ENCODE results near the gene SEMA3B. TPM values are rescaled to one million over a fixed set of nuclear protein-coding genes. Genes with fewer than 3 reads are reported as not detected.
A peak's percentile ranks its signal among the peaks of the same experiment; 100 is the strongest.

The SEMA3B gene
- total RNA-seq, 1 experiment from 2014 or later: 7.3 TPM

- TF ChIP-seq, protein P1, sequence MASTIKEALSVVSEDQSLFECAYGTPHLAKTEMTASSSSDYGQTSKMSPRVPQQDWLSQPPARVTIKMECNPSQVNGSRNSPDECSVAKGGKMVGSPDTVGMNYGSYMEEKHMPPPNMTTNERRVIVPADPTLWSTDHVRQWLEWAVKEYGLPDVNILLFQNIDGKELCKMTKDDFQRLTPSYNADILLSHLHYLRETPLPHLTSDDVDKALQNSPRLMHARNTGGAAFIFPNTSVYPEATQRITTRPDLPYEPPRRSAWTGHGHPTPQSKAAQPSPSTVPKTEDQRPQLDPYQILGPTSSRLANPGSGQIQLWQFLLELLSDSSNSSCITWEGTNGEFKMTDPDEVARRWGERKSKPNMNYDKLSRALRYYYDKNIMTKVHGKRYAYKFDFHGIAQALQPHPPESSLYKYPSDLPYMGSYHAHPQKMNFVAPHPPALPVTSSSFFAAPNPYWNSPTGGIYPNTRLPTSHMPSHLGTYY (CRISPR knock-in tag; IDR thresholded peaks at IDR 0.05): no peak
- TF ChIP-seq FOXK1 (CRISPR knock-in tag; IDR thresholded peaks at IDR 0.05): peak; percentile 89
- TF ChIP-seq ETV6 (CRISPR knock-in tag; IDR thresholded peaks at IDR 0.05): peak; percentile 79; the same call in 1 of the 2 replicates
- TF ChIP-seq EMX1 (CRISPR knock-in tag; IDR thresholded peaks at IDR 0.05): no peak
- TF ChIP-seq ZNF317 (CRISPR knock-in tag; IDR thresholded peaks at IDR 0.05; ENCODE audit: borderline replicate concordance, low read depth): no peak
- TF ChIP-seq ZNF232 (CRISPR knock-in tag; IDR thresholded peaks at IDR 0.05): peak; percentile 18; the same call in 1 of the 2 replicates
- no peak for TF ChIP-seq TP53 (CRISPR knock-in tag; IDR thresholded peaks at IDR 0.05)
- TF ChIP-seq CBFB (CRISPR knock-in tag; IDR thresholded peaks at IDR 0.05; ENCODE audit: low read depth): 0 out of 2 replicates have a peak, but pooled peaks have one; percentile 87
- TF ChIP-seq GABPB1 (CRISPR knock-in tag; IDR thresholded peaks at IDR 0.05): peak; percentile 66
- no peak for TF ChIP-seq ZBTB21 (CRISPR knock-in tag; IDR thresholded peaks at IDR 0.05; ENCODE audit: borderline replicate concordance)
- no peak for TF ChIP-seq ZNF138 (CRISPR knock-in tag; conservative IDR thresholded peaks at IDR 0.05)
- 0 out of 2 replicates have a peak, but pooled peaks have one; percentile 23 for TF ChIP-seq ZBTB43 (CRISPR knock-in tag; IDR thresholded peaks at IDR 0.05)
- TF ChIP-seq ZNF396 (CRISPR knock-in tag; IDR thresholded peaks at IDR 0.05; ENCODE audit: borderline replicate concordance): no peak
- TF ChIP-seq ATF1 (CRISPR knock-in tag; IDR thresholded peaks at IDR 0.05): no peak
- no peak for TF ChIP-seq NR3C1 (CRISPR knock-in tag; conservative IDR thresholded peaks at IDR 0.05; ENCODE audit: low read depth)
- TF ChIP-seq, protein P2, sequence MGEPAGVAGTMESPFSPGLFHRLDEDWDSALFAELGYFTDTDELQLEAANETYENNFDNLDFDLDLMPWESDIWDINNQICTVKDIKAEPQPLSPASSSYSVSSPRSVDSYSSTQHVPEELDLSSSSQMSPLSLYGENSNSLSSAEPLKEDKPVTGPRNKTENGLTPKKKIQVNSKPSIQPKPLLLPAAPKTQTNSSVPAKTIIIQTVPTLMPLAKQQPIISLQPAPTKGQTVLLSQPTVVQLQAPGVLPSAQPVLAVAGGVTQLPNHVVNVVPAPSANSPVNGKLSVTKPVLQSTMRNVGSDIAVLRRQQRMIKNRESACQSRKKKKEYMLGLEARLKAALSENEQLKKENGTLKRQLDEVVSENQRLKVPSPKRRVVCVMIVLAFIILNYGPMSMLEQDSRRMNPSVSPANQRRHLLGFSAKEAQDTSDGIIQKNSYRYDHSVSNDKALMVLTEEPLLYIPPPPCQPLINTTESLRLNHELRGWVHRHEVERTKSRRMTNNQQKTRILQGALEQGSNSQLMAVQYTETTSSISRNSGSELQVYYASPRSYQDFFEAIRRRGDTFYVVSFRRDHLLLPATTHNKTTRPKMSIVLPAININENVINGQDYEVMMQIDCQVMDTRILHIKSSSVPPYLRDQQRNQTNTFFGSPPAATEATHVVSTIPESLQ (CRISPR knock-in tag; IDR thresholded peaks at IDR 0.05): no peak
- no peak for TF ChIP-seq MYBL2 (CRISPR knock-in tag; IDR thresholded peaks at IDR 0.05)
- TF ChIP-seq FOXP4 (CRISPR knock-in tag; IDR thresholded peaks at IDR 0.05): no peak; the same call in 1 of the 2 replicates
- TF ChIP-seq AFF4 (CRISPR knock-in tag; IDR thresholded peaks at IDR 0.05; ENCODE audit: borderline replicate concordance): no peak
- TF ChIP-seq, protein P3, sequence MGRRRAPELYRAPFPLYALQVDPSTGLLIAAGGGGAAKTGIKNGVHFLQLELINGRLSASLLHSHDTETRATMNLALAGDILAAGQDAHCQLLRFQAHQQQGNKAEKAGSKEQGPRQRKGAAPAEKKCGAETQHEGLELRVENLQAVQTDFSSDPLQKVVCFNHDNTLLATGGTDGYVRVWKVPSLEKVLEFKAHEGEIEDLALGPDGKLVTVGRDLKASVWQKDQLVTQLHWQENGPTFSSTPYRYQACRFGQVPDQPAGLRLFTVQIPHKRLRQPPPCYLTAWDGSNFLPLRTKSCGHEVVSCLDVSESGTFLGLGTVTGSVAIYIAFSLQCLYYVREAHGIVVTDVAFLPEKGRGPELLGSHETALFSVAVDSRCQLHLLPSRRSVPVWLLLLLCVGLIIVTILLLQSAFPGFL (CRISPR knock-in tag; IDR thresholded peaks at IDR 0.05; ENCODE audit: borderline replicate concordance): no peak
- TF ChIP-seq SMAD3 (CRISPR knock-in tag; IDR thresholded peaks at IDR 0.05; ENCODE audit: borderline replicate concordance): 0 out of 2 replicates have a peak, but pooled peaks have one; percentile 73
- no peak for TF ChIP-seq CTCF (IDR thresholded peaks at IDR 0.05)
- no peak for TF ChIP-seq TCF7 (CRISPR knock-in tag; IDR thresholded peaks at IDR 0.05; ENCODE audit: low read depth)
- no peak for TF ChIP-seq ZNF671 (CRISPR knock-in tag; IDR thresholded peaks at IDR 0.05)
- TF ChIP-seq GTF2I (CRISPR knock-in tag; conservative IDR thresholded peaks at IDR 0.05): no peak
Measured at GRCh38 chr3:50292159-50293078, 23.5 kb downstream of the SEMA3B start, which contains the start of gene IFRD2 (continued).
